AG09319 (cell line): Measurements from ENCODE around the gene HMOX2.

Experiments used
- DNase-seq: peaks from one replicate; pipeline ENCODE4 v3.0.0-alpha.2; 2010; ENCODE audit warnings: low read depth; ENCODE audit errors: extremely low read depth
- CTCF ChIP-seq: IDR thresholded peaks from 2 replicates; pipeline ENCODE4 v1.5.1; 2011; ENCODE audit warnings: low read depth, mild to moderate bottlenecking, inconsistent platforms, low read length, moderate library complexity

HMOX2 gene

GRCh38 chr16:4511441-4512082 is 35.4 kb downstream of the HMOX2 start:
- no peak for DNase-seq
- TF ChIP-seq CTCF: peak; percentile 44

- no peak for TF ChIP-seq CTCF
Measured at GRCh38 chr16:4512473-4512872, 36.3 kb downstream of the HMOX2 start.

GRCh38 chr16:4513086-4513860 is 37.1 kb downstream of the HMOX2 start:
- DNase-seq: no peak
- no peak for TF ChIP-seq CTCF

More at GRCh38 chr16:4512473-4512872, 36.3 kb downstream of the HMOX2 start:
- DNase-seq: no peak

- DNase-seq: no peak
- TF ChIP-seq CTCF: no peak
Measured at GRCh38 chr16:4513881-4514280, 37.7 kb downstream of the HMOX2 start.

GRCh38 chr16:4514606-4515005 is 38.4 kb downstream of the HMOX2 start:
- no peak for TF ChIP-seq CTCF
- no peak for DNase-seq

GRCh38 chr16:4515611-4516233 is 39.5 kb downstream of the HMOX2 start:
- DNase-seq: no peak
- no peak for TF ChIP-seq CTCF
